ENCODE data around the gene ALAS2. TPM values are rescaled to one million over a fixed set of nuclear protein-coding genes. Genes with fewer than 3 reads are reported as not detected.

Gene ALAS2
- total RNA-seq, 1 donor from 2014 or later = not detected

DNA sequence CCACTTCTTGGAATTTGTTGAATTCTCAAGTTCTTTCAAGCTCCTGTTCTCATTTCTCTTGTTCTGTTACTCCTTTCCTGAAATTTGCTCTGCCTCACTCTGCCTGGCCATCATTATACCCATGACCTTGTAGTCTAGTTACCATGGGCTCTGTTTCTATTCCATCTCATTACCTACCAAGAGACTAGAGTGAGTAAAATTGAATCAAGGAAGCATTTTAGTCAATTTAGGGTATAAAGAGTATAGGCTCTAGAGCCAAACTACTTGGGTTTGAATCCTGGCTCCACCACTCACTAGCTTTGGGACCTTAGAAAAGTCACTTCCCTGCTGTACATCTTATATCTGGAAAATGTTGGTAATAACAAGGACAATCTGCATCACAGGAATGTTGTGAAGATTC is 2.2 kb downstream of the ALAS2 start:
- TF ChIP-seq, protein P1, sequence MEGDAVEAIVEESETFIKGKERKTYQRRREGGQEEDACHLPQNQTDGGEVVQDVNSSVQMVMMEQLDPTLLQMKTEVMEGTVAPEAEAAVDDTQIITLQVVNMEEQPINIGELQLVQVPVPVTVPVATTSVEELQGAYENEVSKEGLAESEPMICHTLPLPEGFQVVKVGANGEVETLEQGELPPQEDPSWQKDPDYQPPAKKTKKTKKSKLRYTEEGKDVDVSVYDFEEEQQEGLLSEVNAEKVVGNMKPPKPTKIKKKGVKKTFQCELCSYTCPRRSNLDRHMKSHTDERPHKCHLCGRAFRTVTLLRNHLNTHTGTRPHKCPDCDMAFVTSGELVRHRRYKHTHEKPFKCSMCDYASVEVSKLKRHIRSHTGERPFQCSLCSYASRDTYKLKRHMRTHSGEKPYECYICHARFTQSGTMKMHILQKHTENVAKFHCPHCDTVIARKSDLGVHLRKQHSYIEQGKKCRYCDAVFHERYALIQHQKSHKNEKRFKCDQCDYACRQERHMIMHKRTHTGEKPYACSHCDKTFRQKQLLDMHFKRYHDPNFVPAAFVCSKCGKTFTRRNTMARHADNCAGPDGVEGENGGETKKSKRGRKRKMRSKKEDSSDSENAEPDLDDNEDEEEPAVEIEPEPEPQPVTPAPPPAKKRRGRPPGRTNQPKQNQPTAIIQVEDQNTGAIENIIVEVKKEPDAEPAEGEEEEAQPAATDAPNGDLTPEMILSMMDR (conservative IDR thresholded peaks at IDR 0.05) = no peak
- Mint-ChIP-seq H3K27ac (no peak overlapping the region), H3K4me1 (ENCODE audit: unreplicated experiment) (no peaks in the 10 kb centered on the region), H3K36me3 (no peaks in the 10 kb centered on the region), H3K27me3 (no peaks in the 10 kb centered on the region), H3K9me3 (no peaks in the 10 kb centered on the region), H3K4me3 (no peak overlapping the region)
- DNase-seq (ENCODE audit: extremely low spot score, unreplicated experiment) = no peak

DNA sequence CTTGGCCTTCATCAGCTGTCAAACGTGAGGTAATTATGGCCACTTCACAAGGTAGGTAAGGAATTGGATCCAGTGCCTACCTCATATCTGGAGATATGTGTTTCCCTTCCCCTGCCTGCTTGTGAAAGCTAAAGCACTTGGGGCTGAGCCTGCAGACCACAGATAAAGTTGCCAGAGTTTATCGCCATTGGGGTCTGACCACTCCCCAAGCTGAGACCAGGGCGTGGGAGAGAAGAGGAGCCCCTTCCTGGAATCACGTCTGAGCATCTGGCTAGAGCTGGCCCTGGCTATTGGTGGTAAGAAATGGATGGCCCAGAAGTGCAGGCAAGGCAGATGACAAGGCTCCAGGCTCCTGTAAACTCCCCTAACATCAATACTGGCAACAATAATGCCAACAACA is 2.7 kb downstream of the ALAS2 start:
- H3K27me3 Mint-ChIP-seq = no peaks in the 10 kb centered on the region
- TF ChIP-seq, protein P1 (conservative IDR thresholded peaks at IDR 0.05) = no peak
- DNase-seq (ENCODE audit: extremely low spot score, unreplicated experiment) = no peak
- H3K9me3 Mint-ChIP-seq = no peaks in the 10 kb centered on the region
- H3K4me3 Mint-ChIP-seq = no peak overlapping the region
- H3K4me1 Mint-ChIP-seq (ENCODE audit: unreplicated experiment) = no peaks in the 10 kb centered on the region
- no peak overlapping the region for H3K27ac Mint-ChIP-seq
- no peaks in the 10 kb centered on the region for H3K36me3 Mint-ChIP-seq

GRCh38 chrX:55026840-55027239 is 3.9 kb downstream of the ALAS2 start:
- H3K4me1 Mint-ChIP-seq (ENCODE audit: unreplicated experiment) = no peaks in the 10 kb centered on the region
- no peaks in the 10 kb centered on the region for H3K36me3 Mint-ChIP-seq
- H3K4me3 Mint-ChIP-seq = no peak overlapping the region
- TF ChIP-seq, protein P1 (conservative IDR thresholded peaks at IDR 0.05) = no peak
- H3K9me3 Mint-ChIP-seq = no peaks in the 10 kb centered on the region
- H3K27me3 Mint-ChIP-seq = no peaks in the 10 kb centered on the region
- H3K27ac Mint-ChIP-seq = no peak overlapping the region
- DNase-seq (ENCODE audit: extremely low spot score, unreplicated experiment) = no peak

DNA sequence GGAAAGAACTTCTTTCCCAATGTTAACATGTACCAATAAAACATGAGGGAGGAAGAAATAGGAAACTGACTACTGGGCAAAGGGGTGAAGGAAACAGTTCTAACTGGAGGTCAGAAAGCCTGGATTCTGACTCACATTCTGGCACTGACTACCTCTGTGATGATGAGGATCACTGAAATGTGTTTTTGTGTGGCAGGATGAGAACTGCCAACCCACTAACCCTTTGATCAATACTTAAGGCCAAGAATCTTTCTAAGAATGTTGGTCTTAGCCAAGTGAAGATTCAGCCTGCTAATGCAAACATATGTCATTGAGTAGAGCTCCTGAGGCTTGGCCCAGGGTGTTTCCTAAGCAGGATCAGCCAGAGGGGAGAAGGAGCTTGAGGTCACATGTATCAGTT is 4.6 kb downstream of the ALAS2 start:
- Mint-ChIP-seq H3K9me3 (no peaks in the 10 kb centered on the region), H3K27me3 (no peaks in the 10 kb centered on the region), H3K36me3 (no peaks in the 10 kb centered on the region), H3K27ac (no peak overlapping the region), H3K4me3 (no peak overlapping the region), H3K4me1 (ENCODE audit: unreplicated experiment) (no peaks in the 10 kb centered on the region)
- no peak for DNase-seq (ENCODE audit: extremely low spot score, unreplicated experiment)
- TF ChIP-seq, protein P1 (conservative IDR thresholded peaks at IDR 0.05) = no peak

DNA sequence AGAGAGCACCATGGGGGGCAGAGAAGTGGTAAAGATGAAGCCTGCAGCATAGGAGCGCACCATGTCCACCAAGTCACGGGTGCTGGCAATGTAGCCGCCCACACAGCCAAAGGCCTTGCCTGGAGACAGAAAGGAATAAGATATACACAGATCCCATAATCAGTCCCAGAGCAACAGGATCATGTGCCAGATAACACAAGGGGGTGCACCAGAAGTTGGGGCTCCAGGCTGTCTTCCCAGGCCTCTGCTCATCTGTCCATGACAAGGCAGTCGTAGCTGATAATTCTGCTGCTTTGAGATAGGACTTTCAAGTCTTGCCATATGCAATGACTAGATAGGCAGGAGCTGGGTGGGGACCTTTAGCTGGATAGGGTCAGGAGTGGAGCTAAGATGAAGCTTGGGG is 15.9 kb downstream of the ALAS2 start:
- Mint-ChIP-seq H3K9me3 (no peaks in the 10 kb centered on the region), H3K27ac (no peak overlapping the region), H3K4me1 (ENCODE audit: unreplicated experiment) (no peaks in the 10 kb centered on the region), H3K27me3 (no peaks in the 10 kb centered on the region), H3K4me3 (no peak overlapping the region), H3K36me3 (no peaks in the 10 kb centered on the region)
- DNase-seq (ENCODE audit: extremely low spot score, unreplicated experiment) = no peak
- TF ChIP-seq, protein P1 (conservative IDR thresholded peaks at IDR 0.05) = no peak

- DNase-seq (ENCODE audit: extremely low spot score, unreplicated experiment) = no peak
- Mint-ChIP-seq H3K9me3 (no peaks in the 10 kb centered on the region), H3K4me1 (ENCODE audit: unreplicated experiment) (no peaks in the 10 kb centered on the region), H3K36me3 (peaks cover 4% of the 10 kb centered on the region), H3K27me3 (no peaks in the 10 kb centered on the region), H3K27ac (no peak overlapping the region), H3K4me3 (no peak overlapping the region)
- TF ChIP-seq, protein P1 (conservative IDR thresholded peaks at IDR 0.05) = peak; percentile 69
Observed at GRCh38 chrX:55011294-55011693, 19.5 kb downstream of the ALAS2 start.

Data from type B pancreatic cell (in vitro differentiated cells).